HL-60 (cell line): ENCODE measurements around the gene OS9.

Experiments
- DNase-seq, 2 experiments: peaks; one replicate each; pipeline ENCODE4 v3.0.0-alpha.2; 2010 to 2020; ENCODE audit warnings: low read depth in 1 of 2, low spot score in 1 of 2
- H3K27ac ChIP-seq: fragments of 250-450 bp; sonication (Bioruptor Pico); replicated peaks from 2 replicates; pipeline ENCODE4 v1.5.1; 2020; ENCODE audit warnings: mild to moderate bottlenecking, moderate library complexity
- H3K27me3 ChIP-seq: fragments of 250-450 bp; sonication (Bioruptor Pico); 2 replicates; pipeline ENCODE4 v1.5.1; 2021; ENCODE audit warnings: mild to moderate bottlenecking, moderate library complexity; ENCODE audit not compliant: insufficient read depth, poor library complexity, severe bottlenecking
- H3K4me3 ChIP-seq: replicated peaks from 2 replicates; pipeline ENCODE4 v1.5.1; 2011; ENCODE audit warnings: mild to moderate bottlenecking, control low read depth, low read length; ENCODE audit not compliant: insufficient read depth
- CTCF ChIP-seq: IDR thresholded peaks from one replicate; pipeline ENCODE4 v1.5.1; 2011; ENCODE audit warnings: low read length, control low read depth, inconsistent platforms; ENCODE audit not compliant: insufficient read depth
- GABPA ChIP-seq: IDR thresholded peaks from 2 replicates; pipeline ENCODE4 v1.6.1; 2012; ENCODE audit warnings: low read depth
- POLR2AphosphoS5 ChIP-seq: IDR thresholded peaks from 2 replicates; pipeline ENCODE4 v1.6.1; 2012; ENCODE audit warnings: low read depth
- REST ChIP-seq: IDR thresholded peaks from 2 replicates; pipeline ENCODE4 v1.6.1; 2012; ENCODE audit warnings: low read depth; ENCODE audit not compliant: insufficient replicate concordance
- SPI1 ChIP-seq: IDR thresholded peaks from 2 replicates; pipeline ENCODE4 v1.6.1; 2012; ENCODE audit warnings: low read depth, mild to moderate bottlenecking, borderline replicate concordance

Gene OS9

GRCh38 chr12:57732270-57732669, 38.3 kb downstream of the OS9 start:
- no peaks in the 10 kb centered on the region for H3K27me3 ChIP-seq

GRCh38 chr12:57732726-57733593, 39.0 kb downstream of the OS9 start:
- Histone ChIP-seq H3K27me3 (no peaks in the 10 kb centered on the region), H3K27ac (no peak overlapping the region), H3K4me3 (no peak overlapping the region)
- no peak for DNase-seq
- TF ChIP-seq POLR2AphosphoS5, result no peak
- no peak for TF ChIP-seq CTCF
- TF ChIP-seq REST, result no peak

More at GRCh38 chr12:57732270-57732669, 38.3 kb downstream of the OS9 start:
- Histone ChIP-seq H3K27ac (no peak overlapping the region), H3K4me3 (no peak overlapping the region)
- TF ChIP-seq CTCF, result no peak
- TF ChIP-seq POLR2AphosphoS5, result no peak
- no peak for TF ChIP-seq REST
- TF ChIP-seq GABPA, result no peak
- no peak for TF ChIP-seq SPI1
- no peak for DNase-seq

GRCh38 chr12:57733928-57734327, 40.0 kb downstream of the OS9 start:
- Histone ChIP-seq H3K4me3 (no peak overlapping the region), H3K27me3 (no peaks in the 10 kb centered on the region), H3K27ac (no peak overlapping the region)
- TF ChIP-seq GABPA (no peak), REST (no peak)
- DNase-seq, result no peak
